ENCODE data around the gene RIOK3. TPM values are rescaled to one million over a fixed set of nuclear protein-coding genes. Genes with fewer than 3 reads are reported as not detected.
"Not testable (repeated sequence)": the region's sequence is repeated elsewhere in the genome, so short reads cannot be mapped to it uniquely, and the experiment has no call there.

Gene RIOK3
- total and polyA plus RNA-seq, 2 of the 4 experiments (the other 2 are of a cell fraction) = 21.5 to 38.9 TPM

- no peak overlapping the region for H3K4me3 ChIP-seq (ENCODE audit: insufficient read depth, low read depth, low read length)
- H3K27ac ChIP-seq (ENCODE audit: insufficient read depth, low read length) = no peak overlapping the region
- H3K4me1 ChIP-seq (ENCODE audit: control insufficient read depth, insufficient read depth, low read length) = peaks cover 4% of the 10 kb centered on the region
- H2BK15ac ChIP-seq (ENCODE audit: low read depth, low read length) = no peak overlapping the region
- no peak overlapping the region for H3K9ac ChIP-seq (ENCODE audit: low read depth, low read length)
- H3K79me1 ChIP-seq (ENCODE audit: low read depth in 1 of 2, low read length in 2 of 2) = peaks cover 3 to 16% of the 10 kb centered on the region in 2 experiments; a peak in 2 of 4 replicates
- no peak overlapping the region for H3K14ac ChIP-seq (replicated peaks; ENCODE audit: low read depth, low read length)
- no peaks in the 10 kb centered on the region for H3K27me3 ChIP-seq (ENCODE audit: control insufficient read depth, insufficient read depth, low read length)
- in situ Hi-C loops (cut with MboI; ENCODE audit: low sequenced_read_pairs) = no loop called here
- no peaks in the 10 kb centered on the region for H3K9me1 ChIP-seq (ENCODE audit: insufficient read depth, low read length)
- TF ChIP-seq SMC3 (IDR thresholded peaks at IDR 0.05; ENCODE audit: low read depth, low read length) (no peak), CEBPB (IDR thresholded peaks at IDR 0.05; ENCODE audit: low read depth, low read length) (no peak)
- H3K4me2 ChIP-seq (ENCODE audit: low read depth, low read length) = no peak overlapping the region
- DNase-seq = no peak
- H3K23ac ChIP-seq (ENCODE audit: low read depth, low read length) = no peak overlapping the region
- H2BK20ac ChIP-seq (ENCODE audit: low read depth, low read length) = no peak overlapping the region
- no peak overlapping the region for H3K4ac ChIP-seq (ENCODE audit: low read depth, low read length)
- intact Hi-C loops (cut with micrococcal nuclease) = no loop called here
- ChIA-PET POLR2A (ENCODE audit: unreplicated experiment) (no interaction called here), CTCF (no interaction called here)
- WGBS, 2 experiments (ENCODE audit: extremely low coverage in 2 of 2, insufficient read length in 1 of 2) = no CpG with 5 or more reads among the region's 3 CpGs
- no peak overlapping the region for H2AK9ac ChIP-seq (replicated peaks; ENCODE audit: low read depth, low read length, poor library complexity)
- dilution Hi-C loops (cut with HindIII; ENCODE audit: low sequenced_read_pairs, unreplicated experiment) = no loop called here
- no peak overlapping the region for H2AFZ ChIP-seq (replicated peaks; ENCODE audit: low read length, poor library complexity)
- no peak overlapping the region for H2BK120ac ChIP-seq (ENCODE audit: low read depth, low read length)
- ATAC-seq (ENCODE audit: low read depth) = no peak
- no TSS peak for BruUV-seq (replicated peaks)
- H3K56ac ChIP-seq (ENCODE audit: extremely low read depth, insufficient read depth, low read length) = no peak overlapping the region
- no peak overlapping the region for H3K18ac ChIP-seq (ENCODE audit: low read depth, low read length)
- H4K8ac ChIP-seq (ENCODE audit: low read depth in 2 of 2, low read length in 2 of 2) = no peak overlapping the region
- no peak overlapping the region for H2BK5ac ChIP-seq (ENCODE audit: low read depth, low read length, poor library complexity, severe bottlenecking)
- H2AK5ac ChIP-seq (ENCODE audit: low read depth, low read length) = no peak overlapping the region
- H3K36me3 ChIP-seq (ENCODE audit: control insufficient read depth, insufficient read depth, low read length) = no peaks in the 10 kb centered on the region
- H4K91ac ChIP-seq (ENCODE audit: insufficient read depth, low read depth, low read length) = no peak overlapping the region
- no peak overlapping the region for H4K5ac ChIP-seq (ENCODE audit: low read depth, low read length)
- H4K20me1 ChIP-seq (ENCODE audit: insufficient read depth, low read length) = no peaks in the 10 kb centered on the region
- no peaks in the 10 kb centered on the region for H3K9me3 ChIP-seq (ENCODE audit: control insufficient read depth, insufficient read depth, low read length)
Measured at GRCh38 chr18:23428821-23429220, 24.3 kb upstream of the RIOK3 start.

- peaks cover 3 to 15% of the 10 kb centered on the region in 2 experiments; a peak in 2 of 4 replicates for H3K79me1 ChIP-seq (ENCODE audit: low read depth in 1 of 2, low read length in 2 of 2)
- H3K9ac ChIP-seq (ENCODE audit: low read depth, low read length); H2AFZ ChIP-seq (replicated peaks; ENCODE audit: low read length, poor library complexity); H4K5ac ChIP-seq (ENCODE audit: low read depth, low read length); H3K27me3 ChIP-seq (ENCODE audit: control insufficient read depth, insufficient read depth, low read length); H4K20me1 ChIP-seq (ENCODE audit: insufficient read depth, low read length); H3K23ac ChIP-seq (ENCODE audit: low read depth, low read length); DNase-seq; H3K4me3 ChIP-seq (ENCODE audit: insufficient read depth, low read depth, low read length); H3K4me1 ChIP-seq (ENCODE audit: control insufficient read depth, insufficient read depth, low read length); H3K9me1 ChIP-seq (ENCODE audit: insufficient read depth, low read length); H4K91ac ChIP-seq (ENCODE audit: insufficient read depth, low read depth, low read length); intact Hi-C loops (cut with micrococcal nuclease); H3K4ac ChIP-seq (ENCODE audit: low read depth, low read length); H2AK5ac ChIP-seq (ENCODE audit: low read depth, low read length); ATAC-seq (ENCODE audit: low read depth); H3K14ac ChIP-seq (replicated peaks; ENCODE audit: low read depth, low read length); H2BK5ac ChIP-seq (ENCODE audit: low read depth, low read length, poor library complexity, severe bottlenecking); H3K36me3 ChIP-seq (ENCODE audit: control insufficient read depth, insufficient read depth, low read length); CTCF ChIA-PET; H3K9me3 ChIP-seq (ENCODE audit: control insufficient read depth, insufficient read depth, low read length); H2BK15ac ChIP-seq (ENCODE audit: low read depth, low read length); H4K8ac ChIP-seq (ENCODE audit: low read depth in 2 of 2, low read length in 2 of 2); dilution Hi-C loops (cut with HindIII; ENCODE audit: low sequenced_read_pairs, unreplicated experiment); H2AK9ac ChIP-seq (replicated peaks; ENCODE audit: low read depth, low read length, poor library complexity); H3K56ac ChIP-seq (ENCODE audit: extremely low read depth, insufficient read depth, low read length); in situ Hi-C loops (cut with MboI; ENCODE audit: low sequenced_read_pairs); H3K4me2 ChIP-seq (ENCODE audit: low read depth, low read length); H3K27ac ChIP-seq (ENCODE audit: insufficient read depth, low read length); H3K18ac ChIP-seq (ENCODE audit: low read depth, low read length); POLR2A ChIA-PET (ENCODE audit: unreplicated experiment); BruUV-seq (replicated peaks); H2BK120ac ChIP-seq (ENCODE audit: low read depth, low read length); H2BK20ac ChIP-seq (ENCODE audit: low read depth, low read length): not testable (repeated sequence)
- no CpG with 5 or more reads among the region's 3 CpGs for WGBS, 2 experiments (ENCODE audit: extremely low coverage in 2 of 2, insufficient read length in 1 of 2)
Measured at GRCh38 chr18:23429538-23429937, 23.5 kb upstream of the RIOK3 start.
